ENCODE measurements around the gene TSHZ2. TPM values are rescaled to one million over a fixed set of nuclear protein-coding genes. Genes with fewer than 3 reads are reported as not detected.

The TSHZ2 gene
- total and polyA plus RNA-seq, 2 of the 4 experiments (the other 2 are of a cell fraction) = under 0.01 to 0.02 TPM

- Histone ChIP-seq H4K8ac (ENCODE audit: low read depth in 2 of 2, low read length in 2 of 2) (no peak overlapping the region), H3K27me3 (ENCODE audit: control insufficient read depth, insufficient read depth, low read length) (no peaks in the 10 kb centered on the region), H2BK20ac (ENCODE audit: low read depth, low read length) (no peak overlapping the region), H3K14ac (replicated peaks; ENCODE audit: low read depth, low read length) (no peak overlapping the region), H4K5ac (ENCODE audit: low read depth, low read length) (no peak overlapping the region), H2AFZ (replicated peaks; ENCODE audit: low read length, poor library complexity) (no peak overlapping the region), H3K9ac (ENCODE audit: low read depth, low read length) (no peak overlapping the region), H3K18ac (ENCODE audit: low read depth, low read length) (no peak overlapping the region; the same call in 1 of the 2 replicates), H4K20me1 (ENCODE audit: insufficient read depth, low read length) (no peaks in the 10 kb centered on the region), H3K56ac (ENCODE audit: extremely low read depth, insufficient read depth, low read length) (no peak overlapping the region), H3K4ac (ENCODE audit: low read depth, low read length) (no peak overlapping the region), H3K9me1 (ENCODE audit: insufficient read depth, low read length) (no peaks in the 10 kb centered on the region), H3K27ac (ENCODE audit: insufficient read depth, low read length) (no peak overlapping the region), H2BK120ac (ENCODE audit: low read depth, low read length) (no peak overlapping the region), H4K91ac (ENCODE audit: insufficient read depth, low read depth, low read length) (no peak overlapping the region), H3K4me2 (ENCODE audit: low read depth, low read length) (no peak overlapping the region), H2BK5ac (ENCODE audit: low read depth, low read length, poor library complexity, severe bottlenecking) (no peak overlapping the region), H2BK15ac (ENCODE audit: low read depth, low read length) (no peak overlapping the region), H3K4me1 (ENCODE audit: control insufficient read depth, insufficient read depth, low read length) (no peaks in the 10 kb centered on the region), H3K36me3 (ENCODE audit: control insufficient read depth, insufficient read depth, low read length) (no peaks in the 10 kb centered on the region), H3K9me3 (ENCODE audit: control insufficient read depth, insufficient read depth, low read length) (no peaks in the 10 kb centered on the region), H3K23ac (ENCODE audit: low read depth, low read length) (no peak overlapping the region), H2AK9ac (replicated peaks; ENCODE audit: low read depth, low read length, poor library complexity) (no peak overlapping the region), H3K79me1 (ENCODE audit: low read depth in 1 of 2, low read length in 2 of 2) (no peaks in the 10 kb centered on the region), H2AK5ac (ENCODE audit: low read depth, low read length) (no peak overlapping the region), H3K4me3 (ENCODE audit: insufficient read depth, low read depth, low read length) (no peak overlapping the region)
- TF ChIP-seq FOS (IDR thresholded peaks at IDR 0.05; ENCODE audit: low read depth, low read length) (no peak), CTCF (conservative IDR thresholded peaks at IDR 0.05; ENCODE audit: low read depth, low read length) (no peak), CEBPB (IDR thresholded peaks at IDR 0.05; ENCODE audit: low read depth, low read length) (no peak), MAFK (IDR thresholded peaks at IDR 0.05; ENCODE audit: low read depth, low read length) (no peak), RCOR1 (IDR thresholded peaks at IDR 0.05; ENCODE audit: insufficient replicate concordance, low read length) (no peak), MXI1 (IDR thresholded peaks at IDR 0.05; ENCODE audit: borderline replicate concordance, low read depth, low read length) (no peak), MAZ (IDR thresholded peaks at IDR 0.05; ENCODE audit: borderline replicate concordance, low read depth, low read length) (no peak), POLR2A (IDR thresholded peaks at IDR 0.05; ENCODE audit: low read depth, low read length) (no peak), RAD21 (IDR thresholded peaks at IDR 0.05; ENCODE audit: low read length) (no peak)
- TF ChIP-seq, protein P1, sequence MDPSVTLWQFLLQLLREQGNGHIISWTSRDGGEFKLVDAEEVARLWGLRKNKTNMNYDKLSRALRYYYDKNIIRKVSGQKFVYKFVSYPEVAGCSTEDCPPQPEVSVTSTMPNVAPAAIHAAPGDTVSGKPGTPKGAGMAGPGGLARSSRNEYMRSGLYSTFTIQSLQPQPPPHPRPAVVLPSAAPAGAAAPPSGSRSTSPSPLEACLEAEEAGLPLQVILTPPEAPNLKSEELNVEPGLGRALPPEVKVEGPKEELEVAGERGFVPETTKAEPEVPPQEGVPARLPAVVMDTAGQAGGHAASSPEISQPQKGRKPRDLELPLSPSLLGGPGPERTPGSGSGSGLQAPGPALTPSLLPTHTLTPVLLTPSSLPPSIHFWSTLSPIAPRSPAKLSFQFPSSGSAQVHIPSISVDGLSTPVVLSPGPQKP (IDR thresholded peaks at IDR 0.05; ENCODE audit: borderline replicate concordance, low read depth, low read length) = no peak
- ATAC-seq (ENCODE audit: low read depth) (no peak), DNase-seq (no peak)
- no TSS peak for BruUV-seq (replicated peaks)
- intact Hi-C loops (cut with micrococcal nuclease) (no loop called here), dilution Hi-C loops (cut with HindIII; ENCODE audit: low sequenced_read_pairs, unreplicated experiment) (no loop called here), in situ Hi-C loops (cut with MboI; ENCODE audit: low sequenced_read_pairs) (no loop called here)
- ChIA-PET CTCF (no interaction called here), POLR2A (ENCODE audit: unreplicated experiment) (no interaction called here)
- WGBS, 2 experiments (ENCODE audit: extremely low coverage in 2 of 2, insufficient read length in 1 of 2) = 39% methylated on average over 6 of the region's 16 CpGs; no CpG with 5 or more reads in 1 of the 2 experiments
Measured at GRCh38 chr20:53307964-53308597, 335.9 kb downstream of the TSHZ2 start.

Measured in IMR-90 (cell line).